Measurements from ENCODE around the gene ZNF865. TPM values are rescaled to one million over a fixed set of nuclear protein-coding genes. Genes with fewer than 3 reads are reported as not detected.

Gene ZNF865
- total and polyA plus RNA-seq, 2 donors (not counting 3 experiments of a cell fraction or from before 2014, with no cell fraction given), result 4.0 to 10.1 TPM

DNA sequence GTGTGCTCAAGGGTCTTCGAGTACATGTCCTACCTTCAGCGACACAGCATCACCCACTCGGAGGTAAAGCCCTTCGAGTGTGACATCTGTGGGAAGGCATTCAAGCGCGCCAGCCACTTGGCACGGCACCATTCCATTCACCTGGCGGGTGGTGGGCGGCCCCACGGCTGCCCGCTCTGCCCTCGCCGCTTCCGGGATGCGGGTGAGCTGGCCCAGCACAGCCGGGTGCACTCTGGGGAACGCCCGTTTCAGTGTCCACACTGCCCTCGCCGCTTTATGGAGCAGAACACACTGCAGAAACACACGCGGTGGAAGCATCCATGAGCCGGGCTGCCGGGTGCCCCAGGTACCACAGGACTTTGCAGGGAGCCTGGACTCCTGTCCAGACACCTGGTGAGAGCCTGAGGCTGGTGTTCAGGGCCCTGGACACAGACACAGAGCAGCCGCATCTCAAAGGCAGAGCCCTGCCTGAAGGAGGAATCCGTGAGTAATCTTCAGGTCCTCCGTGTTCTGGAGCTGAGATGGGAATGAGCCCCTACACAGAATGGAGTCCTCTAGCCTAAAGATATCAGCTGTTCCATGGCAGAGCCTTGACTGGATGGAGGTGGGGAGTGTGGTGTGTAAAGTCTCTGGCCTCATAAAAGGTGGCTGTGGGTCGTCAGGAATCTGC, 39.5 kb downstream of the ZNF865 start:
- BruUV-seq (replicated peaks), result TSS peak; percentile 32
- Histone ChIP-seq H3K4me3 (replicated peaks in 1 of 3; ENCODE audit: insufficient read depth in 1 of 3, low read depth in 1 of 3, low read length in 3 of 3) (no peak overlapping the region), H3K9me1 (replicated peaks; ENCODE audit: control insufficient read depth, extremely low read depth, insufficient read depth, low read length) (no peaks in the 10 kb centered on the region), H3K4me1 (ENCODE audit: control insufficient read depth, extremely low read depth, insufficient read depth, low read length) (peaks cover 35% of the 10 kb centered on the region), H3K4me2 (ENCODE audit: insufficient read depth, low read length) (no peak overlapping the region), H3K36me3 (ENCODE audit: control insufficient read depth in 2 of 2, extremely low read depth in 1 of 2, insufficient read depth in 2 of 2, low read length in 2 of 2) (peaks cover 3 to 10% of the 10 kb centered on the region in 2 experiments), H3K9ac (replicated peaks; ENCODE audit: extremely low read depth, insufficient read depth, low read length) (no peak overlapping the region), H3K9me3 (replicated peaks; ENCODE audit: control insufficient read depth, insufficient read depth, low read length) (no peaks in the 10 kb centered on the region), H3K27ac (ENCODE audit: insufficient read depth, low read depth, low read length) (no peak overlapping the region), H3K79me2 (ENCODE audit: control insufficient read depth, insufficient read depth, low read length) (peaks cover 23% of the 10 kb centered on the region), H3K27me3 (ENCODE audit: control insufficient read depth in 2 of 2, insufficient read depth in 2 of 2, low read length in 2 of 2) (no peaks in the 10 kb centered on the region), H2AFZ (ENCODE audit: low read depth, low read length) (no peak overlapping the region), H4K20me1 (replicated peaks; ENCODE audit: control insufficient read depth, extremely low read depth, insufficient read depth, low read length) (no peaks in the 10 kb centered on the region)
- ChIA-PET CTCF (no interaction called here), POLR2A (no interaction called here)
- dilution Hi-C loops (cut with MboI; ENCODE audit: extremely low pct_ligation_motif_present, low sequenced_read_pairs), result no loop called here
- FAIRE-seq (no peak), DNase-seq (ENCODE audit: low read depth, low spot score) (no peak)
- intact Hi-C loops (cut with micrococcal nuclease), result loop anchor here (5.0 kb wide), 1 partner anchor 558 kb away; no protein-coding TSS in a partner anchor
- TF ChIP-seq JUN (IDR thresholded peaks at IDR 0.05; ENCODE audit: borderline replicate concordance, insufficient read depth, insufficient read length, low read depth) (no peak), GATA2 (IDR thresholded peaks at IDR 0.05; ENCODE audit: insufficient read depth, insufficient read length, low read depth, low read length) (no peak), MYC (IDR thresholded peaks at IDR 0.05; ENCODE audit: low read depth, low read length) (no peak), POLR2AphosphoS5 (IDR thresholded peaks at IDR 0.05; ENCODE audit: insufficient read depth, low read depth, low read length) (no peak), FOS (IDR thresholded peaks at IDR 0.05; ENCODE audit: borderline replicate concordance, insufficient read depth, low read length) (no peak), POLR2A (IDR thresholded peaks at IDR 0.05; ENCODE audit: low read depth, low read length) (no peak), EZH2 (IDR thresholded peaks at IDR 0.05; ENCODE audit: borderline replicate concordance, low read depth, low read length, severe bottlenecking) (no peak)
- TF ChIP-seq, protein P1, sequence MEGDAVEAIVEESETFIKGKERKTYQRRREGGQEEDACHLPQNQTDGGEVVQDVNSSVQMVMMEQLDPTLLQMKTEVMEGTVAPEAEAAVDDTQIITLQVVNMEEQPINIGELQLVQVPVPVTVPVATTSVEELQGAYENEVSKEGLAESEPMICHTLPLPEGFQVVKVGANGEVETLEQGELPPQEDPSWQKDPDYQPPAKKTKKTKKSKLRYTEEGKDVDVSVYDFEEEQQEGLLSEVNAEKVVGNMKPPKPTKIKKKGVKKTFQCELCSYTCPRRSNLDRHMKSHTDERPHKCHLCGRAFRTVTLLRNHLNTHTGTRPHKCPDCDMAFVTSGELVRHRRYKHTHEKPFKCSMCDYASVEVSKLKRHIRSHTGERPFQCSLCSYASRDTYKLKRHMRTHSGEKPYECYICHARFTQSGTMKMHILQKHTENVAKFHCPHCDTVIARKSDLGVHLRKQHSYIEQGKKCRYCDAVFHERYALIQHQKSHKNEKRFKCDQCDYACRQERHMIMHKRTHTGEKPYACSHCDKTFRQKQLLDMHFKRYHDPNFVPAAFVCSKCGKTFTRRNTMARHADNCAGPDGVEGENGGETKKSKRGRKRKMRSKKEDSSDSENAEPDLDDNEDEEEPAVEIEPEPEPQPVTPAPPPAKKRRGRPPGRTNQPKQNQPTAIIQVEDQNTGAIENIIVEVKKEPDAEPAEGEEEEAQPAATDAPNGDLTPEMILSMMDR (IDR thresholded peaks at IDR 0.05; ENCODE audit: extremely low read depth in 1 of 2, insufficient read depth in 1 of 2, low read depth in 1 of 2, low read length in 2 of 2), result no peak
